ENCODE measurements around the gene PPP2R2C.

Gene PPP2R2C

GRCh38 chr4:6279582-6280289, 192.7 kb downstream of the PPP2R2C start:
- no peak for FAIRE-seq

GRCh38 chr4:6278801-6279197, 193.6 kb downstream of the PPP2R2C start:
- FAIRE-seq, result no peak

GRCh38 chr4:6277935-6278800, 194.2 kb downstream of the PPP2R2C start:
- FAIRE-seq, result no peak

- FAIRE-seq, result no peak
Measured at GRCh38 chr4:6277139-6277802, 195.1 kb downstream of the PPP2R2C start.

- no peak for FAIRE-seq
Measured at GRCh38 chr4:6275898-6276806, 196.3 kb downstream of the PPP2R2C start.

- FAIRE-seq, result no peak
Measured at GRCh38 chr4:6275351-6275750, 197.1 kb downstream of the PPP2R2C start.

GRCh38 chr4:6273661-6273990, 198.8 kb downstream of the PPP2R2C start:
- FAIRE-seq, result no peak

GRCh38 chr4:6272863-6273660, 199.4 kb downstream of the PPP2R2C start:
- no peak for FAIRE-seq

- FAIRE-seq, result no peak
Measured at GRCh38 chr4:6271701-6272465, 200.5 kb downstream of the PPP2R2C start.

GRCh38 chr4:6271206-6271605, 201.2 kb downstream of the PPP2R2C start:
- no peak for FAIRE-seq

- no peak for FAIRE-seq
Measured at GRCh38 chr4:6270636-6271121, 201.7 kb downstream of the PPP2R2C start.

All from TTC549 (cell line).